ENCODE results near the gene TRAPPC2. TPM values are rescaled to one million over a fixed set of nuclear protein-coding genes. Genes with fewer than 3 reads are reported as not detected.

TRAPPC2 gene
- total and polyA plus RNA-seq, 2 of the 13 experiments (the other 11 are each of a cell fraction or from before 2014, with no cell fraction given), result 4.4 to 8.1 TPM

- TF ChIP-seq HNRNPLL (IDR thresholded peaks at IDR 0.05; ENCODE audit: low read depth, low read length, poor library complexity, severe bottlenecking), result peak; percentile 51
Observed at GRCh38 chrX:13734278-13735172, at the start of gene TRAPPC2, which contains the start of gene OFD1 (continued).

DNA sequence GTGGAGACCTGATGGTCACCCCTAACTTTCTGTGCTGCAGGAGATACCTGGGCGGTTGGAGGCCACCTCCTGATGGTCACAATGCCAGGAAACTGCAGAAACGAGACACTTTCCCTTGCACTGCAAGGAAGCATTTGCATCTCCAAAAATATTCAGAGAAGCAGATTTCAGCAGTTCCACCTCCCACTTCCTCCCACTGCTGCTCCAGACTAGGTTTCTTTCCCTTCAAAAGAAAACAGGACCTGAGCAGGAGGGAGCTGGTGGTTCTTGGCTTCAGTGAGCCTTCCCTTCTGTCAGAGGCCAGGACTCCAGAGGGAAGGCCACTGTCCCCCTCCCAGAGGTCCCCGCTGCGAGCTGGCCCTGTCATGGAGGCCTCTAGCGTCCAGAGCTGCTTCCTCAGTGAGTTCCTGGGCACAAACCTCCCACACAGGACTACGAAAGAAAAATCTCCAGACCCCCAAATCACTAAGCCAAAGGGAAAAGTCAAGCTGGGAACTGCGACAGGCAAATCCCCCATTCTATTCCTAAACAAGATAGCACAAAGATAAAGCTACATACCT is 46.5 kb upstream of the TRAPPC2 start:
- intact Hi-C loops (cut with micrococcal nuclease; ENCODE audit: unreplicated experiment), result no loop called here
- FAIRE-seq (no peak), DNase-seq (ENCODE audit: low spot score) (no peak), ATAC-seq (no peak)
- Histone ChIP-seq H2AFZ (ENCODE audit: low read length) (no peak overlapping the region), H3K9ac (ENCODE audit: insufficient read depth, low read depth, low read length) (no peak overlapping the region), H3K27ac (ENCODE audit: extremely low read length, insufficient read depth, low read length) (no peak overlapping the region), H3K36me3 (replicated peaks in 1 of 2; ENCODE audit: control insufficient read depth in 1 of 2, insufficient read depth in 2 of 2, low read length in 2 of 2) (no peaks in the 10 kb centered on the region), H3K27me3 (ENCODE audit: control insufficient read depth in 1 of 2, insufficient read depth in 2 of 2, low read length in 2 of 2) (0 out of 5 replicates have a peak, but pooled peaks cover 0 to 2% of the 10 kb centered on the region in 2 experiments), H3K9me3 (ENCODE audit: low read length) (no peaks in the 10 kb centered on the region), H3K4me2 (ENCODE audit: low read depth, low read length) (no peak overlapping the region), H3K4me1 (ENCODE audit: insufficient read depth, low read length) (no peaks in the 10 kb centered on the region), H3K79me2 (ENCODE audit: insufficient read depth, low read length) (no peaks in the 10 kb centered on the region), H4K20me1 (ENCODE audit: insufficient read depth, low read length) (no peaks in the 10 kb centered on the region), H3K4me3 (replicated peaks in 1 of 3; ENCODE audit: insufficient read depth in 1 of 3, low read depth in 2 of 3, low read length in 3 of 3) (no peak overlapping the region)
- ChIA-PET POLR2A (no interaction called here), CTCF (ENCODE audit: low intra/inter-chr PET ratio, low total read pairs) (no interaction called here)
- 78% methylated on average over 4 of the region's 7 CpGs for WGBS (ENCODE audit: low lambda C conversion rate)
- BruUV-seq (replicated peaks), result no TSS peak
- TF ChIP-seq ATM (IDR thresholded peaks at IDR 0.05; ENCODE audit: borderline replicate concordance) (no peak), ZNF530 (CRISPR knock-in tag; IDR thresholded peaks at IDR 0.05; ENCODE audit: low read depth) (no peak), NCOA5 (CRISPR knock-in tag; IDR thresholded peaks at IDR 0.05) (no peak), ZNF383 (CRISPR knock-in tag; IDR thresholded peaks at IDR 0.05; ENCODE audit: borderline replicate concordance) (no peak), ZHX1 (CRISPR knock-in tag; IDR thresholded peaks at IDR 0.05; ENCODE audit: low read depth) (no peak), ZNF33B (CRISPR knock-in tag; IDR thresholded peaks at IDR 0.05) (no peak), TSC22D2 (CRISPR knock-in tag; IDR thresholded peaks at IDR 0.05; ENCODE audit: borderline replicate concordance) (no peak), SALL2 (CRISPR knock-in tag; IDR thresholded peaks at IDR 0.05) (no peak), STAT5B (CRISPR knock-in tag; IDR thresholded peaks at IDR 0.05) (no peak), PPARG (CRISPR knock-in tag; conservative IDR thresholded peaks at IDR 0.05) (no peak)
- TF ChIP-seq, protein P1, sequence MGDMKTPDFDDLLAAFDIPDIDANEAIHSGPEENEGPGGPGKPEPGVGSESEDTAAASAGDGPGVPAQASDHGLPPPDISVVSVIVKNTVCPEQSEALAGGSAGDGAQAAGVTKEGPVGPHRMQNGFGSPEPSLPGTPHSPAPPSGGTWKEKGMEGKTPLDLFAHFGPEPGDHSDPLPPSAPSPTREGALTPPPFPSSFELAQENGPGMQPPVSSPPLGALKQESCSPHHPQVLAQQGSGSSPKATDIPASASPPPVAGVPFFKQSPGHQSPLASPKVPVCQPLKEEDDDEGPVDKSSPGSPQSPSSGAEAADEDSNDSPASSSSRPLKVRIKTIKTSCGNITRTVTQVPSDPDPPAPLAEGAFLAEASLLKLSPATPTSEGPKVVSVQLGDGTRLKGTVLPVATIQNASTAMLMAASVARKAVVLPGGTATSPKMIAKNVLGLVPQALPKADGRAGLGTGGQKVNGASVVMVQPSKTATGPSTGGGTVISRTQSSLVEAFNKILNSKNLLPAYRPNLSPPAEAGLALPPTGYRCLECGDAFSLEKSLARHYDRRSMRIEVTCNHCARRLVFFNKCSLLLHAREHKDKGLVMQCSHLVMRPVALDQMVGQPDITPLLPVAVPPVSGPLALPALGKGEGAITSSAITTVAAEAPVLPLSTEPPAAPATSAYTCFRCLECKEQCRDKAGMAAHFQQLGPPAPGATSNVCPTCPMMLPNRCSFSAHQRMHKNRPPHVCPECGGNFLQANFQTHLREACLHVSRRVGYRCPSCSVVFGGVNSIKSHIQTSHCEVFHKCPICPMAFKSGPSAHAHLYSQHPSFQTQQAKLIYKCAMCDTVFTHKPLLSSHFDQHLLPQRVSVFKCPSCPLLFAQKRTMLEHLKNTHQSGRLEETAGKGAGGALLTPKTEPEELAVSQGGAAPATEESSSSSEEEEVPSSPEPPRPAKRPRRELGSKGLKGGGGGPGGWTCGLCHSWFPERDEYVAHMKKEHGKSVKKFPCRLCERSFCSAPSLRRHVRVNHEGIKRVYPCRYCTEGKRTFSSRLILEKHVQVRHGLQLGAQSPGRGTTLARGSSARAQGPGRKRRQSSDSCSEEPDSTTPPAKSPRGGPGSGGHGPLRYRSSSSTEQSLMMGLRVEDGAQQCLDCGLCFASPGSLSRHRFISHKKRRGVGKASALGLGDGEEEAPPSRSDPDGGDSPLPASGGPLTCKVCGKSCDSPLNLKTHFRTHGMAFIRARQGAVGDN (CRISPR knock-in tag; IDR thresholded peaks at IDR 0.05), result no peak
- in situ Hi-C loops (cut with HindIII; ENCODE audit: extremely low pct_ligation_motif_present, low pct_unique_long_range_greater_than_20kb), result no loop called here
